ENCODE results near the gene NKX2-3. TPM values are rescaled to one million over a fixed set of nuclear protein-coding genes. Genes with fewer than 3 reads are reported as not detected.

NKX2-3 gene
- total RNA-seq, 3 donors from 2014 or later = 4.9 to 38.5 (median 11.0) TPM

DNA sequence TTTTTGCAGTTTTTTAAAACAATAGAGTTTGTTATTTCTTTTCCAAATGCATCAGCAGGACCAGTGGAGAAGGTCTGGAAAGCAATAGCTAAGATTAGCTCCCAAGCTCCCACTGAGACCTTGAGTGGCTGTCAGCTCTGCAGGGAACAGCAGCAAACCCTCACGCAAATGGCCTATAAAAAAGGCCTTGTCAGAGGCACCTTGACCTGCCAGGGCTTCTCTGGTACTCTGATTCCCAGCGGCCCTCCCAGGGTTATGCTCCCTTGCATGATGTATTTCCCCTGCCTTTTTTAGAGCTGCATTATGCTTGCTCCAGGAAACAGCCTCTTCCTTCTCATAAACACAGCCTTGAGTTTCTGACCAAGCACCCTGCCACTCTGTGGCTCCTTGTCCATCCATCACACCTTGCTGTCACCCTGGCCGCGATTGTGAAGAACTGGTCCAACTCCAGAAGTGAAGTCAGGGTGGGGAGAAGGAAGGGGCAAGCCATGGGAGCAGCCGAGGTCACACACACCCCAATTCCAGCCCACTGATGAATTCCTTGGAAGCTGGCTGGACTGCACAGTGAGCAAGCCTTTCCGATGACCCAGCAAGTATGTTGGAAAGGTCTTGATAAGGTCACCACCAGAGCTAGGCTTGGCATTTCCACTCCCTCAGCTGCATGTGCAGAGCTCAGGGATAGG lies 35.3 kb upstream of the NKX2-3 start:
- DNase-seq (no peak), ATAC-seq (no peak)
- TF ChIP-seq, protein P1, sequence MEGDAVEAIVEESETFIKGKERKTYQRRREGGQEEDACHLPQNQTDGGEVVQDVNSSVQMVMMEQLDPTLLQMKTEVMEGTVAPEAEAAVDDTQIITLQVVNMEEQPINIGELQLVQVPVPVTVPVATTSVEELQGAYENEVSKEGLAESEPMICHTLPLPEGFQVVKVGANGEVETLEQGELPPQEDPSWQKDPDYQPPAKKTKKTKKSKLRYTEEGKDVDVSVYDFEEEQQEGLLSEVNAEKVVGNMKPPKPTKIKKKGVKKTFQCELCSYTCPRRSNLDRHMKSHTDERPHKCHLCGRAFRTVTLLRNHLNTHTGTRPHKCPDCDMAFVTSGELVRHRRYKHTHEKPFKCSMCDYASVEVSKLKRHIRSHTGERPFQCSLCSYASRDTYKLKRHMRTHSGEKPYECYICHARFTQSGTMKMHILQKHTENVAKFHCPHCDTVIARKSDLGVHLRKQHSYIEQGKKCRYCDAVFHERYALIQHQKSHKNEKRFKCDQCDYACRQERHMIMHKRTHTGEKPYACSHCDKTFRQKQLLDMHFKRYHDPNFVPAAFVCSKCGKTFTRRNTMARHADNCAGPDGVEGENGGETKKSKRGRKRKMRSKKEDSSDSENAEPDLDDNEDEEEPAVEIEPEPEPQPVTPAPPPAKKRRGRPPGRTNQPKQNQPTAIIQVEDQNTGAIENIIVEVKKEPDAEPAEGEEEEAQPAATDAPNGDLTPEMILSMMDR (IDR thresholded peaks at IDR 0.05) = no peak
- Histone ChIP-seq H3K36me3 (ENCODE audit: low read depth) (no peaks in the 10 kb centered on the region), H3K4me3 (no peak overlapping the region), H3K9me3 (no peaks in the 10 kb centered on the region), H3K4me1 (ENCODE audit: low read depth) (no peaks in the 10 kb centered on the region)
- intact Hi-C loops (cut with DNase I, micrococcal nuclease) = no loop called here

GRCh38 chr10:99506416-99506815 lies 26.3 kb upstream of the NKX2-3 start:
- no peak overlapping the region for H3K4me3 ChIP-seq
- H3K9me3 ChIP-seq = no peaks in the 10 kb centered on the region
- ATAC-seq (no peak), DNase-seq (no peak)
- intact Hi-C loops (cut with DNase I, micrococcal nuclease) = no loop called here
- no peaks in the 10 kb centered on the region for H3K4me1 ChIP-seq (ENCODE audit: low read depth)
- H3K36me3 ChIP-seq (ENCODE audit: low read depth) = no peaks in the 10 kb centered on the region
- TF ChIP-seq, protein P1 (IDR thresholded peaks at IDR 0.05) = no peak

- H3K36me3 ChIP-seq (ENCODE audit: low read depth) = no peaks in the 10 kb centered on the region
- no peaks in the 10 kb centered on the region for H3K9me3 ChIP-seq
- no peak for ATAC-seq
- DNase-seq = no peak
- no peaks in the 10 kb centered on the region for H3K4me1 ChIP-seq (ENCODE audit: low read depth)
- TF ChIP-seq, protein P1 (IDR thresholded peaks at IDR 0.05) = no peak
- intact Hi-C loops (cut with DNase I, micrococcal nuclease) = no loop called here
- H3K4me3 ChIP-seq = no peak overlapping the region
Observed at GRCh38 chr10:99507265-99507664, 25.5 kb upstream of the NKX2-3 start.

GRCh38 chr10:99513061-99513460 lies 19.7 kb upstream of the NKX2-3 start:
- ATAC-seq = no peak
- TF ChIP-seq, protein P1 (IDR thresholded peaks at IDR 0.05) = no peak
- intact Hi-C loops (cut with DNase I, micrococcal nuclease) = no loop called here
- DNase-seq = no peak
- Histone ChIP-seq H3K4me1 (ENCODE audit: low read depth) (no peaks in the 10 kb centered on the region), H3K4me3 (no peak overlapping the region), H3K9me3 (no peaks in the 10 kb centered on the region), H3K36me3 (ENCODE audit: low read depth) (no peaks in the 10 kb centered on the region)

DNA sequence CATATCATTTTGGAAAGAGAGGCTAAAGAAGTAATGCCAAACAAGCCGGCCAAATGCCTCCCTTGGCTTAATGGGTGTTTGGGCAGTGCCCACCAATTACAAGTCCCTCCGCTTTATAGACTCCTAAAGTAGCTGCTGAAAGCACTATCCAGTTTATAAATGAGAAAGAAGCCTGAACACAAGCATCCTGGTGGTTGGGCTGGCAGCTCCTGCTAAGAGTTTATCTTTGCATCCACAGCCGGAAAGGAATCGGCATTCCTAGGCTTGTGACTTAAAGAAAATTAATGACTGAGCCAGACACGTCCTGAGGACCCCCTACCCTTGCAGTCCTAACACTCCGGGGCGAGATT lies 13.1 kb upstream of the NKX2-3 start:
- Histone ChIP-seq H3K9me3 (no peaks in the 10 kb centered on the region), H3K4me1 (ENCODE audit: low read depth) (peaks cover 8% of the 10 kb centered on the region), H3K36me3 (ENCODE audit: low read depth) (no peaks in the 10 kb centered on the region), H3K4me3 (no peak overlapping the region)
- intact Hi-C loops (cut with DNase I, micrococcal nuclease) = no loop called here
- ATAC-seq = no peak
- peak in 1 of 3 donors; percentile 6 for DNase-seq
- TF ChIP-seq, protein P1 (IDR thresholded peaks at IDR 0.05) = no peak

Measured in mucosa of descending colon (tissue), 3 donors.